Mesenchymal stem cell (in vitro differentiated cells and primary cell): ENCODE data around the gene SH3BP5L.

Experiments used
- DNase-seq: peaks from one replicate; pipeline ENCODE4 v3.0.0-alpha.2; 2013
- H2AFZ ChIP-seq: one replicate; pipeline ENCODE4 v1.6.1; 2013; ENCODE audit warnings: low read depth, mild to moderate bottlenecking, control low read depth, inconsistent platforms, low read length, moderate library complexity
- H2AK5ac ChIP-seq: 2 replicates; pipeline ENCODE4 v1.6.1; 2013; ENCODE audit warnings: low read length, moderate library complexity, mild to moderate bottlenecking, inconsistent platforms; ENCODE audit not compliant: severe bottlenecking
- H2BK120ac ChIP-seq: one replicate; pipeline ENCODE4 v1.6.1; 2013; ENCODE audit warnings: low read depth, mild to moderate bottlenecking, inconsistent platforms, low read length, moderate library complexity
- H2BK12ac ChIP-seq, 2 experiments: one replicate each; pipeline ENCODE4 v1.6.1; 2013; ENCODE audit warnings: inconsistent platforms in 2 of 2, low read length in 2 of 2, mild to moderate bottlenecking in 2 of 2, moderate library complexity in 2 of 2, control low read depth in 1 of 2
- H2BK15ac ChIP-seq: one replicate; pipeline ENCODE4 v1.6.1; 2013; ENCODE audit warnings: mild to moderate bottlenecking, low read depth, inconsistent platforms; ENCODE audit not compliant: poor library complexity, severe bottlenecking
- H2BK5ac ChIP-seq: 2 replicates; pipeline ENCODE4 v1.6.1; 2013; ENCODE audit warnings: low read depth, mild to moderate bottlenecking, low read length, control low read depth, inconsistent platforms; ENCODE audit not compliant: poor library complexity, severe bottlenecking
- H3K14ac ChIP-seq, 2 experiments: one replicate each; pipeline ENCODE4 v1.6.1; 2013; ENCODE audit warnings: inconsistent platforms in 2 of 2, low read length in 2 of 2, control low read depth in 1 of 2, mild to moderate bottlenecking in 1 of 2, moderate library complexity in 1 of 2
- H3K18ac ChIP-seq, 2 experiments: one replicate each; pipeline ENCODE4 v1.6.1; 2013; ENCODE audit warnings: inconsistent platforms in 2 of 2, low read length in 2 of 2, control low read depth in 1 of 2, low read depth in 1 of 2, mild to moderate bottlenecking in 1 of 2
- H3K23ac ChIP-seq, 2 experiments: one replicate each; pipeline ENCODE4 v1.6.1; 2013; ENCODE audit warnings: inconsistent platforms in 2 of 2, low read length in 2 of 2, mild to moderate bottlenecking in 2 of 2, moderate library complexity in 2 of 2, control low read depth in 1 of 2
- H3K27ac ChIP-seq: 2 replicates; pipeline ENCODE4 v1.5.1; 2013; ENCODE audit warnings: mild to moderate bottlenecking, moderate library complexity, low read length, control low read depth, inconsistent platforms; ENCODE audit not compliant: poor library complexity, severe bottlenecking
- H3K27me3 ChIP-seq, 2 experiments: 2 replicates each; pipeline versions ENCODE4 v1.6.1 to v1.7.0; 2013; ENCODE audit warnings: low read length in 2 of 2, mild to moderate bottlenecking in 2 of 2, moderate library complexity in 2 of 2, control low read depth in 1 of 2, inconsistent platforms in 1 of 2; ENCODE audit not compliant: control insufficient read depth in 1 of 2, insufficient read depth in 1 of 2
- H3K36me3 ChIP-seq, 2 experiments: 2 replicates each; pipeline versions ENCODE4 v1.6.1 to v1.7.0; 2013; ENCODE audit warnings: low read length in 2 of 2, control low read depth in 1 of 2, inconsistent platforms in 1 of 2, low read depth in 1 of 2, mild to moderate bottlenecking in 1 of 2; ENCODE audit not compliant: insufficient read depth in 2 of 2, control insufficient read depth in 1 of 2
- H3K4ac ChIP-seq, 2 experiments: one replicate each; pipeline ENCODE4 v1.6.1; 2013; ENCODE audit warnings: inconsistent platforms in 2 of 2, low read length in 2 of 2, mild to moderate bottlenecking in 2 of 2, moderate library complexity in 2 of 2, control low read depth in 1 of 2, low read depth in 1 of 2
- H3K4me1 ChIP-seq: 2 replicates; pipeline ENCODE4 v1.6.1; 2013; ENCODE audit warnings: low read depth, low read length, control low read depth; ENCODE audit not compliant: control insufficient read depth, insufficient read depth
- H3K4me2 ChIP-seq: 2 replicates; pipeline ENCODE4 v1.6.1; 2013; ENCODE audit warnings: low read length, mild to moderate bottlenecking, inconsistent platforms; ENCODE audit not compliant: poor library complexity, severe bottlenecking
- H3K4me3 ChIP-seq, 2 experiments: 2 replicates each; pipeline versions ENCODE4 v1.5.1 to v1.7.0; 2013; ENCODE audit warnings: low read length in 2 of 2, mild to moderate bottlenecking in 2 of 2, control low read depth in 1 of 2, low read depth in 1 of 2; ENCODE audit not compliant: insufficient read depth in 1 of 2
- H3K79me1 ChIP-seq: replicated peaks from 2 replicates; pipeline ENCODE4 v1.6.1; 2013; ENCODE audit warnings: mild to moderate bottlenecking, control low read depth, low read length, inconsistent platforms; ENCODE audit not compliant: poor library complexity, severe bottlenecking
- H3K9ac ChIP-seq: 2 replicates; pipeline ENCODE4 v1.7.0; 2013; ENCODE audit warnings: mild to moderate bottlenecking, low read length, moderate library complexity
- H3K9me3 ChIP-seq: 2 replicates; pipeline ENCODE4 v1.7.0; 2013; ENCODE audit warnings: mild to moderate bottlenecking, low read length; ENCODE audit not compliant: control insufficient read depth
- H4K8ac ChIP-seq: one replicate; pipeline ENCODE4 v1.6.1; 2013; ENCODE audit warnings: inconsistent platforms, mild to moderate bottlenecking, low read length, moderate library complexity
- H4K91ac ChIP-seq: one replicate; pipeline ENCODE4 v1.6.1; 2013; ENCODE audit warnings: mild to moderate bottlenecking, low read length, inconsistent platforms
- WGBS: methylation state at CpG from one replicate; pipeline ENCODE4 v1.1.7; 2013; ENCODE audit warnings: mixed read lengths; 5-methylcytosine and 5-hydroxymethylcytosine counted together

Gene SH3BP5L

DNA sequence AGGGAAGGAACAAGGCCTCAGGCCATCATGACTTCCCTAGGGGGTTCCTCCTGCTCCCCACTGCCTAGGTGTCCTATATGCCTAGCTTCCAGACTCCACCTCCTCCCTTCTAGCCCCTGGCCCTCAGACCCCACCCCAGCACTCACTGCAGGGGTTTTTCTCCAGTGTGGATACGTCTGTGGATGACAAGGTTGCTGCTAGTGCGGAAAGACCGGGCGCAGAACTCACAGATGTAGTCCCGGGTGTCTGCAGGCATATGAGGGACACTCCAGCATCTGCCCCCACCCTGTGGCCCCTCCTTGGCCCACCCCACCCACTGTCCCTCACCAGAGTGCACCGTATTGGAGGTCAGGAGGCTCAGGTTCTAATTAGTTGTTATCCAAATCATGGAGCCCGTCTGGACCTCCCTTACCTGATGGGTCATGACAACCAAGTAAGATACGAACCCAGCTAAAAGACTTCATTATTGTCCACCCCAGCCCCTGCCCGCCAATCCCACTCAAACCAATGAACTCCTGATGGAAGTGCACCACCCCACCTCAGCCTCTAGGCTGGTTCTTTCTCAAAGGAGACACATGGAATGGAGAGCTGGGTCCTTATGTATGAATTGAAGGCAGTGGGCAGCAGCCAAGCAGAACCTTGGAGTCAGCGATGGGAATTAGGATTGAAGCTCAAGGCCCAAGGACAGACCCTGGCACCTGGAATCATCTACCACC lies 25.0 kb upstream of the SH3BP5L start:
- H3K4ac ChIP-seq = no peak overlapping the region
- H3K4me3 ChIP-seq = no peak overlapping the region
- H2BK12ac ChIP-seq = no peak overlapping the region
- H3K14ac ChIP-seq = no peak overlapping the region
- no peak overlapping the region for H2BK15ac ChIP-seq
- H3K27me3 ChIP-seq = no peaks in the 10 kb centered on the region
- no peak overlapping the region for H2AFZ ChIP-seq
- no peaks in the 10 kb centered on the region for H3K9me3 ChIP-seq
- H3K18ac ChIP-seq = no peak overlapping the region
- no peak overlapping the region for H3K4me2 ChIP-seq
- no peak overlapping the region for H4K8ac ChIP-seq
- no peak overlapping the region for H3K9ac ChIP-seq
- H3K4me1 ChIP-seq = no peaks in the 10 kb centered on the region
- H3K36me3 ChIP-seq = peaks cover 83 to 89% of the 10 kb centered on the region in 2 experiments
- H4K91ac ChIP-seq = no peak overlapping the region
- H3K79me1 ChIP-seq = peaks cover 48% of the 10 kb centered on the region
- WGBS = 94% methylated on average over 10 of the region's 10 CpGs
- H2BK120ac ChIP-seq = no peak overlapping the region
- no peak overlapping the region for H3K27ac ChIP-seq
- no peak overlapping the region for H2BK5ac ChIP-seq
- no peak for DNase-seq
- no peak overlapping the region for H2AK5ac ChIP-seq
- no peak overlapping the region for H3K23ac ChIP-seq

DNA sequence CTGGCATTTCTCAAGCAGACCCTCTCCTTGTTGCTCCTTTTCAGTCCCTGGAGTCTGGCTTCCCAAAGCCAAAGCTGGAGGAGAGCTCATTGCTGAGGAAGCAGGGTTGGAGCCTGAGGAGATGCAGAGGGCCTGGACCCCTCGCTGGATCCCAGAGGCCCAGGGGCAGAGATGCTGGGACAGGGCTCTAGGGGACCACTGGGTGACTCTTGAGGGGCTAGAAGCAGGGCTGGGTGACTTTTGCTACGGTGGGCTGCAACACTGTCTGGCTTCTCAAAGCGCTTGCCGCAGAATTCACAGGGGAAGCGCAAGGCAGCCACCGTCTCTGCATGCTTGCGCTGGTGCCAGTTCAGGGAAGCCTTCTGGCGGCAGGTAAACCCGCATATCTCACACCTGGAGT lies 24.4 kb upstream of the SH3BP5L start:
- DNase-seq = no peak
- Histone ChIP-seq H3K9ac (no peak overlapping the region), H3K18ac (no peak overlapping the region), H3K27me3 (no peaks in the 10 kb centered on the region), H3K36me3 (peaks cover 82 to 89% of the 10 kb centered on the region in 2 experiments), H3K27ac (no peak overlapping the region), H2BK12ac (no peak overlapping the region), H3K4ac (no peak overlapping the region), H2BK15ac (no peak overlapping the region), H3K4me3 (no peak overlapping the region), H2BK5ac (no peak overlapping the region), H3K4me2 (no peak overlapping the region), H3K79me1 (peaks cover 44% of the 10 kb centered on the region), H3K9me3 (no peaks in the 10 kb centered on the region), H3K23ac (no peak overlapping the region), H3K4me1 (no peaks in the 10 kb centered on the region), H2AFZ (no peak overlapping the region), H4K91ac (no peak overlapping the region), H3K14ac (no peak overlapping the region), H4K8ac (no peak overlapping the region), H2AK5ac (no peak overlapping the region), H2BK120ac (no peak overlapping the region)
- 95% methylated on average over 9 of the region's 9 CpGs for WGBS

DNA sequence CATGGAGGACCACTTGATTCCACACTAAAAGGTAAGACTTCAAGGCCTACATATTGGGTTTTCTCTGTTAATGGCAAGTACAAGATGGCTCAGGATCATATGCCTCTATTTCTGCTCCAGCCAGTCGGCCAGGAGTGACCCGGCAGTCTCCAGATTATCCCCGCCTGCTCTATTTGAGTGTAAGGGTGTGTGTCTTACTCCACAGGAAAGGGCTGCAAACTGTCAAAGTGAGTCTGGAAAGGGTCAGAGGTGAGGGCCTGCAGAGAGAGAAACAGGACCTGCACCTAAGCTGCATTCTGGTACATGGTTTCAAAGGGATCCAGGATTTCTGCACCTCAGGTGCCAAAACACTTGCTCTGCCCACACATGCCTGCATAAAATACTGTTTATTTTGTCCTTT lies 23.9 kb upstream of the SH3BP5L start:
- H4K8ac ChIP-seq = no peak overlapping the region
- H3K27me3 ChIP-seq = no peaks in the 10 kb centered on the region
- peaks cover 45% of the 10 kb centered on the region for H3K79me1 ChIP-seq
- H2BK120ac ChIP-seq = no peak overlapping the region
- H3K9ac ChIP-seq = no peak overlapping the region
- no peak overlapping the region for H3K27ac ChIP-seq
- WGBS = 64% methylated on average over 3 of the region's 3 CpGs
- H2BK12ac ChIP-seq = no peak overlapping the region
- no peaks in the 10 kb centered on the region for H3K9me3 ChIP-seq
- no peak for DNase-seq
- H3K4me1 ChIP-seq = no peaks in the 10 kb centered on the region
- no peak overlapping the region for H3K4ac ChIP-seq
- no peak overlapping the region for H2AK5ac ChIP-seq
- H2BK5ac ChIP-seq = no peak overlapping the region
- no peak overlapping the region for H3K23ac ChIP-seq
- H3K14ac ChIP-seq = no peak overlapping the region
- no peak overlapping the region for H3K18ac ChIP-seq
- peaks cover 82 to 89% of the 10 kb centered on the region in 2 experiments for H3K36me3 ChIP-seq
- H3K4me2 ChIP-seq = no peak overlapping the region
- no peak overlapping the region for H3K4me3 ChIP-seq
- H2BK15ac ChIP-seq = no peak overlapping the region
- H4K91ac ChIP-seq = no peak overlapping the region
- no peak overlapping the region for H2AFZ ChIP-seq

DNA sequence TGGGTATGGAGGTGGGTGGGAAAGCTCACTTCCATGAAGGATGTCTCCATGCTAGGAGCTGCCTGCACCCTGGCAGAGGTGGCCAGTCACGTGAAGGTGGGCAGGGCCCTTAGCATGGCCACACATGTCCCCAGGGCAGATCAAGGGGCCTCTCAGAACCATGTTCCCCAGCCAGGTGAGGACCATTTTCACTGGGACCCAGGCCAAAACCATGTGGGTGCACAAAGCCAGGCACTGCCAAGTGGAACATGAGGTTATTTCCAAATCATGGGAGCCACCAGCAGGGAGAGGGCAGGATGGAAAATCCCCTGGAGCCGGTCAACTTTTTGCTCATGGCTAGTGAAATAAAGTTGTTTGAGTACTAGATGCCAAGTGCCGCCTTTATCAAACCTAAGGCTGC lies 23.4 kb upstream of the SH3BP5L start:
- Histone ChIP-seq H3K4ac (no peak overlapping the region), H3K14ac (no peak overlapping the region), H2AK5ac (no peak overlapping the region), H2AFZ (no peak overlapping the region), H4K8ac (no peak overlapping the region), H4K91ac (no peak overlapping the region), H3K4me3 (no peak overlapping the region), H3K18ac (no peak overlapping the region), H3K4me2 (no peak overlapping the region), H3K4me1 (peaks cover 2% of the 10 kb centered on the region), H3K36me3 (peaks cover 83 to 88% of the 10 kb centered on the region in 2 experiments), H3K23ac (no peak overlapping the region), H2BK5ac (no peak overlapping the region), H3K79me1 (peaks cover 49% of the 10 kb centered on the region), H2BK120ac (no peak overlapping the region), H3K9ac (no peak overlapping the region), H3K9me3 (no peaks in the 10 kb centered on the region), H3K27ac (no peak overlapping the region), H2BK12ac (no peak overlapping the region), H2BK15ac (no peak overlapping the region), H3K27me3 (no peaks in the 10 kb centered on the region)
- no peak for DNase-seq
- 99% methylated on average over 3 of the region's 3 CpGs for WGBS
